Stimulated activated memory B cell treated with anti-CD40 and anti-IgM and Interleukin-4, amounts not matched to agents 10 μg/mL and 1 μg/mL and 100 μg/mL, for 72 hours (primary cell): Measurements from ENCODE around the gene INPP5A.

Experiments used
- ATAC-seq: fragments of 150-1000 bp; cut with Tn5 transposase; 2 replicates; pipeline ENCODE4 v1.10.0; 2021
- H3K27ac Mint-ChIP-seq: one replicate; pipeline ENCODE4 v1.8.0; 2022; ENCODE audit warnings: mild to moderate bottlenecking, mixed read lengths
- H3K27me3 Mint-ChIP-seq: one replicate; pipeline ENCODE4 v1.8.0; 2022; ENCODE audit warnings: mixed read lengths
- H3K36me3 Mint-ChIP-seq: one replicate; pipeline ENCODE4 v1.8.0; 2022; ENCODE audit warnings: mixed read lengths
- H3K4me1 Mint-ChIP-seq: one replicate; pipeline ENCODE4 v1.8.0; 2022; ENCODE audit warnings: mixed read lengths
- H3K4me3 Mint-ChIP-seq: one replicate; pipeline ENCODE4 v1.8.0; 2022; ENCODE audit warnings: mild to moderate bottlenecking, moderate library complexity, mixed read lengths
- H3K9me3 Mint-ChIP-seq: one replicate; pipeline ENCODE4 v1.8.0; 2022; ENCODE audit warnings: mixed read lengths

INPP5A gene

GRCh38 chr10:132804785-132805426, 267.3 kb downstream of the INPP5A start:
- Mint-ChIP-seq H3K9me3 (no peaks in the 10 kb centered on the region), H3K27me3 (peaks cover 23% of the 10 kb centered on the region), H3K4me3 (no peak overlapping the region), H3K27ac (no peak overlapping the region), H3K36me3 (no peaks in the 10 kb centered on the region), H3K4me1 (no peaks in the 10 kb centered on the region)
- no peak for ATAC-seq

GRCh38 chr10:132805599-132805998, 268.0 kb downstream of the INPP5A start:
- no peaks in the 10 kb centered on the region for H3K4me1 Mint-ChIP-seq
- H3K36me3 Mint-ChIP-seq, result no peaks in the 10 kb centered on the region
- no peak for ATAC-seq
- H3K27ac Mint-ChIP-seq, result no peak overlapping the region
- peaks cover 30% of the 10 kb centered on the region for H3K27me3 Mint-ChIP-seq
- no peaks in the 10 kb centered on the region for H3K9me3 Mint-ChIP-seq
- H3K4me3 Mint-ChIP-seq, result no peak overlapping the region

- Mint-ChIP-seq H3K4me1 (no peaks in the 10 kb centered on the region), H3K27ac (no peak overlapping the region), H3K27me3 (peaks cover 35% of the 10 kb centered on the region)
Observed at GRCh38 chr10:132806110-132806509, 268.5 kb downstream of the INPP5A start.

GRCh38 chr10:132806561-132807003, 269.0 kb downstream of the INPP5A start:
- Mint-ChIP-seq H3K9me3 (no peaks in the 10 kb centered on the region), H3K4me1 (no peaks in the 10 kb centered on the region), H3K4me3 (no peak overlapping the region), H3K27me3 (peaks cover 35% of the 10 kb centered on the region), H3K27ac (no peak overlapping the region), H3K36me3 (no peaks in the 10 kb centered on the region)
- no peak for ATAC-seq

More at GRCh38 chr10:132806110-132806509, 268.5 kb downstream of the INPP5A start:
- H3K9me3 Mint-ChIP-seq, result no peaks in the 10 kb centered on the region
- no peaks in the 10 kb centered on the region for H3K36me3 Mint-ChIP-seq
- ATAC-seq, result no peak
- no peak overlapping the region for H3K4me3 Mint-ChIP-seq

- Mint-ChIP-seq H3K4me1 (no peaks in the 10 kb centered on the region), H3K4me3 (no peak overlapping the region), H3K27me3 (peaks cover 35% of the 10 kb centered on the region), H3K36me3 (no peaks in the 10 kb centered on the region), H3K9me3 (no peaks in the 10 kb centered on the region), H3K27ac (no peak overlapping the region)
- no peak for ATAC-seq
Observed at GRCh38 chr10:132807621-132808049, 270.0 kb downstream of the INPP5A start.

GRCh38 chr10:132808383-132809231, 271.0 kb downstream of the INPP5A start:
- Mint-ChIP-seq H3K4me3 (no peak overlapping the region), H3K27me3 (peaks cover 31% of the 10 kb centered on the region), H3K4me1 (no peaks in the 10 kb centered on the region), H3K9me3 (no peaks in the 10 kb centered on the region), H3K27ac (no peak overlapping the region), H3K36me3 (no peaks in the 10 kb centered on the region)
- ATAC-seq, result no peak

- no peak for ATAC-seq
- no peaks in the 10 kb centered on the region for H3K36me3 Mint-ChIP-seq
- peaks cover 30% of the 10 kb centered on the region for H3K27me3 Mint-ChIP-seq
- H3K4me1 Mint-ChIP-seq, result no peaks in the 10 kb centered on the region
- no peak overlapping the region for H3K27ac Mint-ChIP-seq
- no peak overlapping the region for H3K4me3 Mint-ChIP-seq
- no peaks in the 10 kb centered on the region for H3K9me3 Mint-ChIP-seq
Observed at GRCh38 chr10:132809232-132810140, 271.9 kb downstream of the INPP5A start.

- H3K36me3 Mint-ChIP-seq, result no peaks in the 10 kb centered on the region
- no peak overlapping the region for H3K4me3 Mint-ChIP-seq
- no peak for ATAC-seq
- peaks cover 30% of the 10 kb centered on the region for H3K27me3 Mint-ChIP-seq
- H3K27ac Mint-ChIP-seq, result no peak overlapping the region
- H3K9me3 Mint-ChIP-seq, result no peaks in the 10 kb centered on the region
- H3K4me1 Mint-ChIP-seq, result no peaks in the 10 kb centered on the region
Observed at GRCh38 chr10:132810141-132810806, 272.7 kb downstream of the INPP5A start.

GRCh38 chr10:132810807-132811700, 273.5 kb downstream of the INPP5A start:
- H3K27me3 Mint-ChIP-seq, result peaks cover 38% of the 10 kb centered on the region
- ATAC-seq, result no peak
- H3K4me3 Mint-ChIP-seq, result no peak overlapping the region
- H3K4me1 Mint-ChIP-seq, result no peaks in the 10 kb centered on the region
- H3K9me3 Mint-ChIP-seq, result no peaks in the 10 kb centered on the region
- H3K36me3 Mint-ChIP-seq, result no peaks in the 10 kb centered on the region
- no peak overlapping the region for H3K27ac Mint-ChIP-seq

GRCh38 chr10:132811891-132812481, 274.4 kb downstream of the INPP5A start:
- H3K27ac Mint-ChIP-seq, result no peak overlapping the region
- ATAC-seq, result no peak

GRCh38 chr10:132812520-132812919, 274.9 kb downstream of the INPP5A start:
- no peaks in the 10 kb centered on the region for H3K9me3 Mint-ChIP-seq
- no peaks in the 10 kb centered on the region for H3K36me3 Mint-ChIP-seq
- H3K27ac Mint-ChIP-seq, result no peak overlapping the region
- peaks cover 53% of the 10 kb centered on the region for H3K27me3 Mint-ChIP-seq
- H3K4me1 Mint-ChIP-seq, result no peaks in the 10 kb centered on the region
- ATAC-seq, result no peak
- no peak overlapping the region for H3K4me3 Mint-ChIP-seq

More at GRCh38 chr10:132811891-132812481, 274.4 kb downstream of the INPP5A start:
- Mint-ChIP-seq H3K4me1 (no peaks in the 10 kb centered on the region), H3K36me3 (no peaks in the 10 kb centered on the region), H3K4me3 (no peak overlapping the region), H3K9me3 (no peaks in the 10 kb centered on the region), H3K27me3 (peaks cover 47% of the 10 kb centered on the region)

- H3K4me3 Mint-ChIP-seq, result no peak overlapping the region
- H3K27ac Mint-ChIP-seq, result no peak overlapping the region
- no peaks in the 10 kb centered on the region for H3K9me3 Mint-ChIP-seq
- no peak for ATAC-seq
- H3K36me3 Mint-ChIP-seq, result no peaks in the 10 kb centered on the region
- peaks cover 56% of the 10 kb centered on the region for H3K27me3 Mint-ChIP-seq
- H3K4me1 Mint-ChIP-seq, result no peaks in the 10 kb centered on the region
Observed at GRCh38 chr10:132813001-132813401, 275.4 kb downstream of the INPP5A start.

- Mint-ChIP-seq H3K9me3 (no peaks in the 10 kb centered on the region), H3K4me1 (no peaks in the 10 kb centered on the region), H3K27ac (no peak overlapping the region), H3K27me3 (peaks cover 56% of the 10 kb centered on the region), H3K36me3 (no peaks in the 10 kb centered on the region), H3K4me3 (no peak overlapping the region)
- ATAC-seq, result no peak
Observed at GRCh38 chr10:132813560-132814468, 276.2 kb downstream of the INPP5A start.
